Liver (tissue), 9 donors: ENCODE data around the gene MIPEP. TPM values are rescaled to one million over a fixed set of nuclear protein-coding genes. Genes with fewer than 3 reads are reported as not detected.
A peak's percentile ranks its signal among the peaks of the same experiment; 100 is the strongest.

Source experiments
- DNase-seq: peaks from one replicate; pipeline ENCODE4 v3.0.0-alpha.2; 2017; ENCODE audit warnings: low spot score
- H3K27ac ChIP-seq, 2 donors: one replicate each; pipeline ENCODE4 v1.7.0; 2013; ENCODE audit warnings: inconsistent platforms in 2 of 2, low read length in 2 of 2, control low read depth in 1 of 2, low read depth in 1 of 2, mild to moderate bottlenecking in 1 of 2
- H3K27me3 ChIP-seq, 4 donors: one replicate each; pipeline versions ENCODE4 v1.6.1 to v1.7.0; 2013; ENCODE audit warnings: low read length in 3 of 4, inconsistent platforms in 1 of 4, mild to moderate bottlenecking in 1 of 4, moderate library complexity in 1 of 4; ENCODE audit not compliant: control insufficient read depth in 4 of 4, insufficient read depth in 4 of 4
- H3K36me3 ChIP-seq, 4 donors: one replicate each; pipeline versions ENCODE4 v1.6.1 to v1.7.0; 2013; ENCODE audit warnings: low read length in 3 of 4, mild to moderate bottlenecking in 3 of 4, low read depth in 1 of 4, moderate library complexity in 1 of 4; ENCODE audit not compliant: control insufficient read depth in 4 of 4, insufficient read depth in 3 of 4
- H3K4me1 ChIP-seq, 4 donors: one replicate each; pipeline versions ENCODE4 v1.6.1 to v1.7.0; 2013; ENCODE audit warnings: low read length in 3 of 4, mild to moderate bottlenecking in 3 of 4, moderate library complexity in 1 of 4; ENCODE audit not compliant: control insufficient read depth in 4 of 4, insufficient read depth in 4 of 4
- H3K4me3 ChIP-seq, 3 donors: one replicate each; pipeline versions ENCODE4 v1.6.1 to v1.7.0; 2013; ENCODE audit warnings: low read length in 3 of 3, control low read depth in 1 of 3, low read depth in 1 of 3, mild to moderate bottlenecking in 1 of 3
- H3K9ac ChIP-seq, 2 donors: one replicate each; pipeline ENCODE4 v1.7.0; 2013; ENCODE audit warnings: low read length in 2 of 2, mild to moderate bottlenecking in 2 of 2, moderate library complexity in 2 of 2, control low read depth in 1 of 2, low read depth in 1 of 2
- H3K9me3 ChIP-seq, 4 donors: one replicate each; pipeline versions ENCODE4 v1.6.1 to v1.7.0; 2013; ENCODE audit warnings: low read length in 3 of 4; ENCODE audit not compliant: control insufficient read depth in 4 of 4
- CTCF ChIP-seq: fragments of 150-350 bp; IDR thresholded peaks from 2 replicates; pipeline ENCODE4 v1.5.1; 2017; ENCODE audit warnings: improper control_type of control experiment, low read depth, low read length; ENCODE audit not compliant: missing input control
- EGR1 ChIP-seq, 2 donors: IDR thresholded peaks; 2 replicates each; pipeline ENCODE4 v1.6.1; 2016 to 2018; ENCODE audit warnings: antibody characterized with exemption in 2 of 2, low read depth in 2 of 2
- FOXA1 ChIP-seq: IDR thresholded peaks from 2 replicates; pipeline ENCODE4 v1.6.1; 2016; ENCODE audit warnings: antibody characterized with exemption
- FOXA2 ChIP-seq: IDR thresholded peaks from 2 replicates; pipeline ENCODE4 v1.6.1; 2016; ENCODE audit warnings: antibody characterized with exemption
- GABPA ChIP-seq, 2 donors: IDR thresholded peaks in 1 of 2; conservative IDR thresholded peaks in 1 of 2; 2 replicates each; pipeline ENCODE4 v1.6.1; 2016; ENCODE audit warnings: antibody characterized with exemption in 2 of 2, mild to moderate bottlenecking in 1 of 2, moderate library complexity in 1 of 2
- HNF4A ChIP-seq, 2 donors: conservative IDR thresholded peaks; 2 replicates each; pipeline ENCODE4 v1.6.1; 2016; ENCODE audit warnings: antibody characterized with exemption in 2 of 2, mild to moderate bottlenecking in 2 of 2
- HNF4G ChIP-seq: IDR thresholded peaks from 2 replicates; pipeline ENCODE4 v1.6.1; 2016; ENCODE audit warnings: antibody characterized with exemption
- JUND ChIP-seq, 2 donors: IDR thresholded peaks; 2 replicates each; pipeline ENCODE4 v1.6.1; 2016; ENCODE audit warnings: antibody characterized with exemption in 2 of 2
- RAD21 ChIP-seq, 2 donors: IDR thresholded peaks; 2 replicates each; pipeline ENCODE4 v1.6.1; 2016; ENCODE audit warnings: antibody characterized with exemption in 2 of 2, mild to moderate bottlenecking in 2 of 2
- RXRA ChIP-seq, 2 donors: IDR thresholded peaks; 2 replicates each; pipeline ENCODE4 v1.6.1; 2017 to 2018; ENCODE audit warnings: antibody characterized with exemption in 2 of 2, mild to moderate bottlenecking in 1 of 2
- SP1 ChIP-seq: IDR thresholded peaks from 2 replicates; pipeline ENCODE4 v1.6.1; 2018; ENCODE audit warnings: antibody characterized with exemption, mild to moderate bottlenecking
- TAF1 ChIP-seq: conservative IDR thresholded peaks from 2 replicates; pipeline ENCODE4 v1.6.1; 2016; ENCODE audit warnings: antibody characterized with exemption, mild to moderate bottlenecking
- YY1 ChIP-seq: IDR thresholded peaks from 2 replicates; pipeline ENCODE4 v1.6.1; 2016; ENCODE audit warnings: antibody characterized with exemption, mild to moderate bottlenecking
- ZBTB33 ChIP-seq: IDR thresholded peaks from 2 replicates; pipeline ENCODE4 v1.6.1; 2016; ENCODE audit warnings: antibody characterized with exemption
- WGBS: extraction: QIAGEN DNeasy Blood & Tissue Kit; methylation state at CpG from one replicate; pipeline ENCODE4 v1.1.7; 2013; 5-methylcytosine and 5-hydroxymethylcytosine counted together
- polyA plus RNA-seq, 2 donors: library from polyadenylated mRNA; stranded (reverse) in 1 of 2; unstranded in 1 of 2; fragments of 200-250 nt in 1 of 2; fragments of >200 nt in 1 of 2; fragmentation: Nextera tagmentation in 1 of 2; extraction: Ambion mirVana in 1 of 2; gene quantifications; one replicate each; pipeline versions ENCODE4 v1.2.1 to v1.2.3, GENCODE V29; 2013 to 2015
- total RNA-seq, 2 donors: library from RNA; depleted of rRNA; stranded (reverse); fragments of >200 nt; gene quantifications; one replicate each; pipeline ENCODE4 v1.2.3, GENCODE V29; 2014
- TF ChIP-seq, protein P1 (sequence below): IDR thresholded peaks from 2 replicates; pipeline ENCODE4 v1.6.1; 2016; ENCODE audit warnings: antibody characterized with exemption
- TF ChIP-seq, protein P2 (sequence below): IDR thresholded peaks from 2 replicates; pipeline ENCODE4 v1.6.1; 2016; ENCODE audit warnings: antibody characterized with exemption
- donor health status: healthy.
- donor health status: healthy.
- donor health status: healthy.
- donor health status: healthy.
- donor health status: healthy.

Gene MIPEP
- total and polyA plus RNA-seq, 4 donors: 7.4 to 11.7 (median 10.2) TPM

DNA sequence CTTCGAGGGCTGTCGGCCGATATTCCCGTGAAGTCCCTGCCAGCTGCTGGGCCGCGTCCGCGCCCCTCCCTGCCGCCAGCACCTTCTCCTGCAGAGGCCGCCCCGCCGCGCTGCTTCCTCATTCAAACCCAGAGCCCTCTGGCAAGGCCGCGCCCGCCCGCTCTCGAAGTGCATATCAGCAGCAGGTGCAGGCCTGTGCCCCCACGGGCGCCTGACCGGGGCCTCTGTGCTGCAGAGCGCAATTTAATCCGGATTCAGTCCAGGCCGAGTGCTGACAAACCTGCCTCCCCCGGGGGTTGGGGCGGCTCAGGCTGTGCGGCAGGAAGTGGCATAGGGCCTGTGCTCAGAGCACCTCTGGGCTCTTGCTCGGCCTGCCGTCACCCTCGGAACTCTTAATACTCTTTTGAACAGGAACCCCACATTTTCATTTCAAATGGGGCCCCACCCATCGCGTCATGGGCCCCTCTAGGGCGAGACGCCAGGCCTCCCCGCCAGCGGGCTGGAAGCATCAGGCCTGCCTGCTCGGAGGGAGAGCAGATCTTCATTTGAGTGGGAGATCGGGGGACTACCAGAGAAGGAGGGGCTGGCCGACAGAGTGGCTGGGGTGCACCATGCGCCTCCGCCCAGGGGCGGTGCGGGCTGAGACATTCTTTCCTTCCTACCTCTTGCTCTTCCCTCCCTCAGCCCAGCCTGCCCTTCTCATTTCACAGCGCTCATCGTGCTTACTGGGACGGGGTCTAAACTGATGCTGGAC, 193.3 kb downstream of the MIPEP start:
- peaks cover 0 to 5% (median 0%) of the 10 kb centered on the region in 4 donors for H3K27me3 ChIP-seq
- peak; percentile 62 for DNase-seq
- no peak overlapping the region for H3K27ac ChIP-seq
- TF ChIP-seq GABPA (IDR thresholded peaks at IDR 0.05 in 1 of 2, conservative IDR thresholded peaks at IDR 0.05 in 1 of 2) (no peak), FOXA2 (no peak), RAD21 (IDR thresholded peaks at IDR 0.05) (no peak), RXRA (IDR thresholded peaks at IDR 0.05) (no peak), FOXA1 (no peak), YY1 (no peak), TAF1 (no peak), HNF4G (no peak), HNF4A (conservative IDR thresholded peaks at IDR 0.05) (no peak), JUND (IDR thresholded peaks at IDR 0.05) (no peak), CTCF (no peak), EGR1 (IDR thresholded peaks at IDR 0.05; ENCODE audit: low read depth in 2 of 2) (no peak), SP1 (no peak), ZBTB33 (no peak)
- TF ChIP-seq, protein P1, sequence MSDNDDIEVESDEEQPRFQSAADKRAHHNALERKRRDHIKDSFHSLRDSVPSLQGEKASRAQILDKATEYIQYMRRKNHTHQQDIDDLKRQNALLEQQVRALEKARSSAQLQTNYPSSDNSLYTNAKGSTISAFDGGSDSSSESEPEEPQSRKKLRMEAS: no peak
- TF ChIP-seq, protein P2, sequence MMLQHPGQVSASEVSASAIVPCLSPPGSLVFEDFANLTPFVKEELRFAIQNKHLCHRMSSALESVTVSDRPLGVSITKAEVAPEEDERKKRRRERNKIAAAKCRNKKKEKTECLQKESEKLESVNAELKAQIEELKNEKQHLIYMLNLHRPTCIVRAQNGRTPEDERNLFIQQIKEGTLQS: no peak
- H3K9ac ChIP-seq: no peak overlapping the region
- WGBS: 50% methylated on average over 46 of the region's 46 CpGs
- peaks cover 0 to 2% (median 1%) of the 10 kb centered on the region in 4 donors for H3K4me1 ChIP-seq
- no peaks in the 10 kb centered on the region for H3K36me3 ChIP-seq
- no peaks in the 10 kb centered on the region for H3K9me3 ChIP-seq
- H3K4me3 ChIP-seq: no peak overlapping the region

GRCh38 chr13:23695196-23695595, 194.0 kb downstream of the MIPEP start:
- no peaks in the 10 kb centered on the region for H3K36me3 ChIP-seq
- DNase-seq: no peak
- 62% methylated on average over 28 of the region's 28 CpGs for WGBS
- no peak for TF ChIP-seq CTCF
- no peak overlapping the region for H3K4me3 ChIP-seq
- H3K27me3 ChIP-seq: peaks cover 0 to 5% (median 0%) of the 10 kb centered on the region in 4 donors
- H3K27ac ChIP-seq: no peak overlapping the region
- H3K9ac ChIP-seq: no peak overlapping the region
- H3K9me3 ChIP-seq: no peaks in the 10 kb centered on the region
- H3K4me1 ChIP-seq: peaks cover 0 to 2% (median 1%) of the 10 kb centered on the region in 4 donors
